ENCODE measurements around the gene PTPRS.
"Not testable (repeated sequence)": the region's sequence is repeated elsewhere in the genome, so short reads cannot be mapped to it uniquely, and the experiment has no call there.

The PTPRS gene

GRCh38 chr19:5367530-5368133 lies 27.0 kb upstream of the PTPRS start:
- Histone ChIP-seq H3K27ac (ENCODE audit: low read length) (no peak overlapping the region), H3K4me1 (ENCODE audit: insufficient read depth, low read length) (no peaks in the 10 kb centered on the region), H4K20me1 (ENCODE audit: insufficient read depth, low read length) (no peaks in the 10 kb centered on the region; the same call in 1 of the 2 replicates), H2AFZ (ENCODE audit: low read depth, low read length) (no peak overlapping the region), H3K27me3 (ENCODE audit: insufficient read depth, low read length, poor library complexity) (no peaks in the 10 kb centered on the region), H3K9me3 (ENCODE audit: insufficient read depth, low read length, severe bottlenecking) (no peaks in the 10 kb centered on the region), H3K4me2 (ENCODE audit: insufficient read depth, low read length) (no peak overlapping the region), H3K79me2 (ENCODE audit: insufficient read depth, low read length) (no peaks in the 10 kb centered on the region), H3K9ac (ENCODE audit: low read depth, low read length) (no peak overlapping the region), H3K36me3 (ENCODE audit: insufficient read depth, low read length) (no peaks in the 10 kb centered on the region), H3K4me3 (ENCODE audit: low read depth in 1 of 2, low read length in 2 of 2) (no peak overlapping the region)
- DNase-seq (no peak), ATAC-seq (ENCODE audit: insufficient read depth, low read depth) (no peak)
- no peak for TF ChIP-seq EZH2 (IDR thresholded peaks at IDR 0.05; ENCODE audit: borderline replicate concordance, low read depth, low read length, severe bottlenecking)
- TF ChIP-seq CTCF (IDR thresholded peaks at IDR 0.05; ENCODE audit: borderline replicate concordance, extremely low read depth, low read length, poor library complexity, severe bottlenecking): no peak

GRCh38 chr19:5365905-5366304 lies 25.3 kb upstream of the PTPRS start:
- Histone ChIP-seq H3K27ac (ENCODE audit: low read length) (no peak overlapping the region), H3K79me2 (ENCODE audit: insufficient read depth, low read length) (no peaks in the 10 kb centered on the region), H3K36me3 (ENCODE audit: insufficient read depth, low read length) (no peaks in the 10 kb centered on the region), H3K9ac (ENCODE audit: low read depth, low read length) (no peak overlapping the region), H4K20me1 (ENCODE audit: insufficient read depth, low read length) (no peaks in the 10 kb centered on the region), H3K4me2 (ENCODE audit: insufficient read depth, low read length) (no peak overlapping the region), H2AFZ (ENCODE audit: low read depth, low read length) (no peak overlapping the region), H3K9me3 (ENCODE audit: insufficient read depth, low read length, severe bottlenecking) (no peaks in the 10 kb centered on the region), H3K4me3 (ENCODE audit: low read depth in 1 of 2, low read length in 2 of 2) (no peak overlapping the region), H3K4me1 (ENCODE audit: insufficient read depth, low read length) (no peaks in the 10 kb centered on the region), H3K27me3 (ENCODE audit: insufficient read depth, low read length, poor library complexity) (no peaks in the 10 kb centered on the region)
- ATAC-seq (ENCODE audit: insufficient read depth, low read depth) (no peak), DNase-seq (no peak)
- TF ChIP-seq CTCF (IDR thresholded peaks at IDR 0.05; ENCODE audit: borderline replicate concordance, extremely low read depth, low read length, poor library complexity, severe bottlenecking) (no peak), EZH2 (IDR thresholded peaks at IDR 0.05; ENCODE audit: borderline replicate concordance, low read depth, low read length, severe bottlenecking) (no peak)

- Histone ChIP-seq H3K9me3 (ENCODE audit: insufficient read depth, low read length, severe bottlenecking) (no peaks in the 10 kb centered on the region), H3K27me3 (ENCODE audit: insufficient read depth, low read length, poor library complexity) (no peaks in the 10 kb centered on the region), H3K4me3 (ENCODE audit: low read depth in 1 of 2, low read length in 2 of 2) (no peak overlapping the region), H3K9ac (ENCODE audit: low read depth, low read length) (no peak overlapping the region), H3K27ac (ENCODE audit: low read length) (no peak overlapping the region), H3K79me2 (ENCODE audit: insufficient read depth, low read length) (no peaks in the 10 kb centered on the region), H2AFZ (ENCODE audit: low read depth, low read length) (no peak overlapping the region), H3K36me3 (ENCODE audit: insufficient read depth, low read length) (no peaks in the 10 kb centered on the region), H3K4me1 (ENCODE audit: insufficient read depth, low read length) (no peaks in the 10 kb centered on the region), H4K20me1 (ENCODE audit: insufficient read depth, low read length) (no peaks in the 10 kb centered on the region), H3K4me2 (ENCODE audit: insufficient read depth, low read length) (no peak overlapping the region)
- no peak for ATAC-seq (ENCODE audit: insufficient read depth, low read depth)
- DNase-seq: no peak
- TF ChIP-seq CTCF (IDR thresholded peaks at IDR 0.05; ENCODE audit: borderline replicate concordance, extremely low read depth, low read length, poor library complexity, severe bottlenecking): no peak
- no peak for TF ChIP-seq EZH2 (IDR thresholded peaks at IDR 0.05; ENCODE audit: borderline replicate concordance, low read depth, low read length, severe bottlenecking)
Measured at GRCh38 chr19:5364674-5365073, 24.1 kb upstream of the PTPRS start.

GRCh38 chr19:5361839-5362238 lies 21.2 kb upstream of the PTPRS start:
- H2AFZ ChIP-seq (ENCODE audit: low read depth, low read length); H4K20me1 ChIP-seq (ENCODE audit: insufficient read depth, low read length); ATAC-seq (ENCODE audit: insufficient read depth, low read depth); H3K9ac ChIP-seq (ENCODE audit: low read depth, low read length); H3K27ac ChIP-seq (ENCODE audit: low read length); H3K4me1 ChIP-seq (ENCODE audit: insufficient read depth, low read length); H3K4me2 ChIP-seq (ENCODE audit: insufficient read depth, low read length); H3K36me3 ChIP-seq (ENCODE audit: insufficient read depth, low read length); H3K27me3 ChIP-seq (ENCODE audit: insufficient read depth, low read length, poor library complexity); H3K79me2 ChIP-seq (ENCODE audit: insufficient read depth, low read length); H3K4me3 ChIP-seq (ENCODE audit: low read depth in 1 of 2, low read length in 2 of 2); DNase-seq; H3K9me3 ChIP-seq (ENCODE audit: insufficient read depth, low read length, severe bottlenecking): not testable (repeated sequence)
